Activated CD8-positive, alpha-beta memory T cell treated with anti-CD3 and anti-CD28 coated beads for 48 hours (primary cell): ENCODE results near the gene SERPINF2.
"Not testable (repeated sequence)": the region's sequence is repeated elsewhere in the genome, so short reads cannot be mapped to it uniquely, and the experiment has no call there.

Source experiments
- DNase-seq, 3 experiments: peaks; one replicate each; pipeline ENCODE4 v3.0.0-alpha.2; 2020; ENCODE audit warnings: low read depth in 2 of 3, low spot score in 2 of 3

The SERPINF2 gene

DNA sequence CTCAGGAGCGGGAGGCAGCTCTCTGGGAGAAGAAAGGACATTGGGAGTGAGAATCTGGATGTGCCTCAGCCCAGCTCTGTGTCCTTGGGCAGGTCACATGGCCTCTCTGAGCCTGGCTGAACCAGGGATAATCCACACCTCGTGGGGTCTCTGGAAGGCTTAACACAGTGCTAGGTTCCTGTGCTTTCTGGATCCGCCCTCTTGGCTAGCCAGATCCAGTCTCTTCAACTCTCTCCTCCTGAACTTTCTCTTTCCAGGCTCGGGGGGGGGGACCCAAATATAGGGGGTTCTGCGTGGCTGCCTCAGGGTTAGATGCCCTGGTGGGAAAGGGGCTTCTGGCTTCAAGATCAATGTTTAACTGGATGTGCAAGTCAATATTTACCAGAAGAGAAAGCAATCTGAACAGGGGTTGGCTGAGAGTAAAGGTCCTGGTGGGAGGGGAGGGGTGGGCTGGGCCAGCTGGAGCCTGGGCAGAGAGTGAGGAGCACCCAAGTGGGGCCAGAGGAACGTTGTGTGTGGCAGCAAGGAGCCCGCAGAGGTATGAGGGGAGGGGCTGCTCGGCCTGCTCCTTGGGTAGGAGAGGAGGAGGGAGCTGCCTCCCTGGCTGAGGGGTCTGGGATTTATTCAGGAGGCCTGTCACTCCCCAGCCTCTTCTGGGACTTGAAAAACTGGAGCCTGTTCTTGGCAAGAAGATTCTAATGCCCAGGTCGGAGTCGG lies at the start of gene SERPINF2:
Gene SERPINF2 (plus strand): TSS at position 501 of the 717 bp plus-strand sequence. CDS start 2,125 bp downstream, outside the sequence.
- no peak for DNase-seq

DNA sequence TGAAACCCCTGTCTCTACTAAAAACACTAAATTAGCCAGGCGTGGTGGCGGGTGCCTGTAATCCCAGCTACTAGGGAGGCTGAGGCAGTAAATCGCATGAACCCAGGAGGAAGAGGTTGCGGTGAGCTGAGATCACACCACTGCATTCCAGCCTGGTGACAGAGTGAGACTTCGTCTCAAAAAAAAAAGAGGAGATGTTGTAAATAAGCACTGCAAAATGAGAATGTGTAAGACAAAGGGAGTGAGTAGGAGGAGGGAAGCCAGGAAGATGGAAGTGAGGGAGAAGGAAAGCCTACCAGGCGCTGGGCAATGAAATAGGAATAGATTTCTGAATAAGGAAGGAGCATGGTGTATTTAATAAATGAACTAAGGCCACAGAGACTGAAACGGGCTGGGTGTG lies 49.3 kb upstream of the SERPINF2 start:
- DNase-seq = no peak

DNA sequence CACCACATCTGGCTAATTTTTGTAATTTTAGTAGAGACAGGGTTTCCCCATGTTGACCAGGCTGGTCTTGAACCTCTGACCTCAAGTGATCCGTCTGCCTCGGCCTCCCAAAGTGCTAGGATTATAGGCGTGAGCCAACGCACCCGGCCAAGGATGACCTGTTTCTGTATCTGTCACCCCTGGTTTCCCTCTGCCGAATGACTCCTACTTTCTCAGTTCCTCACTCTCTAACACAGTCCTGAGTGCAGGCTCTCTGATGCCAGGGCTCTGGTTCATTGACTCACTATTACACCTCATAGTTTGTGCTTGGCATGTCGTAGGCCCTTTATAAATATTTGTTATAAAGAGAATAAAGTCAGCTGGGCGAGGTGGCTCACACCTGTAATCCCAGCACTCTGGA lies 47.3 kb upstream of the SERPINF2 start:
- no peak for DNase-seq

DNA sequence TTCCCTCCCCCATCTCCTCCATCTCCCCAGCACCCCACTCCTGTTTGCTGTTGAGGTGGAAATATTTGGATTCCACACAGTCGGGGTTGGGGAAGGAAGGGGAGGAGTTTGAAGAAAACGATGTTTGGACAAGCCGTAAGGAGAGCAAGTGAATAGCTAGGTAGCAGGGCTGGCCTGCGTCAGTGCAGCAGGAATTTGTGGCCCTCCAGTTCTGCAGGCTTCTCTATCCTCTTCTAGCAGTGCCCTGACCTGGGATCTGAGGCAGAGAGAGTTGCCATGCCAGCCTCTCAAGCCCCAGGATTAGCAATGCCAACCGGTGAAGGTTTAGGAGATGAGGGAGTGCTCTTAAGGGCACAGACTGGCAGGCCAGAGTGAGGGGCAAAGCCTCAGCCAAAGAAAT lies 45.0 kb upstream of the SERPINF2 start:
- no peak for DNase-seq

DNA sequence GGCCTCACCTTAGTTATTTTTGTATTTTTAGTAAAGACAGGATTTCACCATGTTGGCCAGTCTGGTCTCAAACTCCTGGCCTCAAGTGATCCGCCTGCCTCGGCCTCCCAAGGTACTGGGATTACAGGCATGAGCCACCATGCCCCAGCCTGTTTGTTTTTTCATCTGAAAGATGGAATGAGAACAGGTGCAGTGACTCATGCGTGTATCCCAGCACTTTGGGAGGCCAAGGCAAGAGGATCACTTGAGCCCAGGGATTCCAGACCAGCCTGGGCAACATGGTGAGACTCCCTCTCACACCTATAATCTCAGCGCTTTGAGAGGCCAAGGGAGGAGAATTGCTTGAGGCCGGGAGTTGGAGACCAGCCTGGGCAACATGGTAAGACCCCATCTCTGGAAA lies 42.8 kb upstream of the SERPINF2 start:
- not testable (repeated sequence) for DNase-seq

DNA sequence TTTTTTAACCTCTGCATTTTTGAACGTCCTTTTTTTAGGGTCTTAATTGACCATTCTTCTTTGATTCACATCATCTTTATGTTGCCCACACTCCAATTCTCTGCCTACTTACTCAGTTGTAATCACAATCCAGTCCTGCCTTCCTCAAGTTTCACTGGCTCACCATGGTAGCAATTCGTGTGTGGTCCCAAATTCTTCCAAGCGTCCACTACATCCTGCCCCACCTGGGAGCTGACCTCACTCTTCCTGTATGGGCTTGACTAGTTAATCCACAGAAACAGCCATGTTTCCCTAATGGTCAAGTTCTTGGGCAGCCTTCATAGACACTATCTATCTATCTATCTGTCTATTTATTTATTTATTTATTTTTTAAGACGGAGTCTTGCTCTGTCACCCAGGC lies 39.6 kb upstream of the SERPINF2 start:
- DNase-seq = no peak

DNA sequence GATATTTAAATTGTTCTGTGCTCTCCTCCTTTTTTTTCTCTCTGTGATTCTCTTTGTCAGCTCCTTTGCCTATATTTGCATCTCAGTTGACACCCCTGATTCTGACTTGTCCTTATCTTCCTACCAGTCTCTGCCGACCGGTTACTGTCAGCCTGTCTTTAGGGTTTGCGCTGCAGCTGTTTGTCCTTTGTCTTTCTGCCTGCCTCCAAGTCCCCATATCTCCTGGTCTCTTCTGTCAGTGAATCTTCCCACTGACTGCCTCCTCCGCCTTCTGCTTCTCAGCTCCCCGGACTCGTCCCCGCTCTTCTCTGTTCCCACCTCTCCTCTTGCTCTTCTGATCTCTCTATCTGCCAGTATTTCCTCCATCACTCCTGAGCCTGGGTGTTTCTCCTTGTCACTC lies 37.7 kb upstream of the SERPINF2 start:
- DNase-seq = no peak

DNA sequence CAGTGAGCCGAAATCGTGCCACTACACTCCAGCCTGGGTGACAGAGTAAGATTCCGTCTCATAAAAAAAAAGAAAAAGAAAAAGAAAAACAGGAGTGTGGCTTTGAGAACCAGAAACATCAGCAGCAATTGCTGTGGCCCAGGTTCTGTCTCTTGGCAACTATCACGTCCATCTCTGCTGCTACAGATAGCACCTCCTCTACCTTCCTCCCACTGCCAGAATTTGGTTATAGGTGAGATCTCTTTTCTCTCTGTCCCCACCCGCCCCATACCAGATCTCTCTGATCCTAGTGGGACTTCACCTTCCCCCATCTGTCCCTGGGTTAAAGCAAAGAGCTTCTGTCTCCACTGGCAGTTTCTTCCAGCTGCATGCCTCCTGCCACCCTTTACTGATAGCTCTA lies 35.6 kb upstream of the SERPINF2 start:
- DNase-seq = no peak

DNA sequence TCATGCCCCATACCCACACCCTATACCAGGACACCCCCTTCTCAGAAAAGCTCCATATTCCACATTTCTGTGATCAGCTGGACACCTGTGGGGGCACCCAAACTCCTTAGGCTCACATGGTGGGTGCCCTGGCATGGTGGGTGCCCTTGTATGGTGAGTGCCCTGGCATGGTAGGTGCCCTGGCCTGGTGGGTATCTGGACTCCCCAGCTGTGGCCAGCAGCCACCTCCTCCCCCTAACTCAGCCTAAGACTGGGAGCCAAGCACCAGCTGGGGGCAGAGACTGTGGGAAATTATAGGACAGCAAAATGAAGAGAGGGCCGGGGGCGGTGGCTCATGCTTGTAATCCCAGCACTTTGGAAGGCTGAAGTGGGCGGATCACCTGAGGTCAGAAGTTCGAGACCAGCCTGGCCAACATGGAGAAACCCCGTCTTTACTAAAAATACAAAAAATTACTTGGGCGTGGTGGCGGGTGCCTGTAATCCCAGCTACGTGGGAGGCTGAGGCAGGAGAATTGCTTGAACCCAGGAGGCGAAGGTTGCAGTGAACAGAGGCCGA lies 33.8 kb upstream of the SERPINF2 start:
- DNase-seq = not testable (repeated sequence)

DNA sequence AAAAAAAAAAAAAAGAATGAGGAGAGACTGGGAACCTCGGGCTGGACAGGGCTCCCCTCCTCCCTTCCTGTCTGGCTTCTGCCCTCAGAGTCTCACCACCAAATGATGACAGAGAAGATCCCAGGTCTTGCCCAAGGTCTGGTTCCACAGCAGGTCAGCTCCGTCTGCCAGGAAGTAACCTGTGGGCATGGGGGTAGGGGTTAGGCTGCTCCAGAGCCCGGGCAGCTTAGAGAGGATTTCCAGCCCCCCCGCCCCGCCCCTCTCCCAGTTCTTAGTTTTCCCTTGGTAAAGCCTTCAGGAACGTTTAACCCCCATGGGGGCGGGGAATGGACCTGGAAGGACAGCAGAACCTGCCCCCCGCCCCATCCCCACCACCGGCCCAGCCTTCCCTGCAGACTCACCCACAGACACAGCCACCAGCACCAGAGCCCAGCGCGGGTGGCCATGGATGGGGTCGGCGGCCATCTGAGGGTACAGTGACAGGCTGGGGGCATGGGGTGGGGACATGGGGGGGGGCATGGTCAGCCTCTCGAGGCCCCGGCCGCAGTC lies 33.2 kb upstream of the SERPINF2 start:
- no peak for DNase-seq

DNA sequence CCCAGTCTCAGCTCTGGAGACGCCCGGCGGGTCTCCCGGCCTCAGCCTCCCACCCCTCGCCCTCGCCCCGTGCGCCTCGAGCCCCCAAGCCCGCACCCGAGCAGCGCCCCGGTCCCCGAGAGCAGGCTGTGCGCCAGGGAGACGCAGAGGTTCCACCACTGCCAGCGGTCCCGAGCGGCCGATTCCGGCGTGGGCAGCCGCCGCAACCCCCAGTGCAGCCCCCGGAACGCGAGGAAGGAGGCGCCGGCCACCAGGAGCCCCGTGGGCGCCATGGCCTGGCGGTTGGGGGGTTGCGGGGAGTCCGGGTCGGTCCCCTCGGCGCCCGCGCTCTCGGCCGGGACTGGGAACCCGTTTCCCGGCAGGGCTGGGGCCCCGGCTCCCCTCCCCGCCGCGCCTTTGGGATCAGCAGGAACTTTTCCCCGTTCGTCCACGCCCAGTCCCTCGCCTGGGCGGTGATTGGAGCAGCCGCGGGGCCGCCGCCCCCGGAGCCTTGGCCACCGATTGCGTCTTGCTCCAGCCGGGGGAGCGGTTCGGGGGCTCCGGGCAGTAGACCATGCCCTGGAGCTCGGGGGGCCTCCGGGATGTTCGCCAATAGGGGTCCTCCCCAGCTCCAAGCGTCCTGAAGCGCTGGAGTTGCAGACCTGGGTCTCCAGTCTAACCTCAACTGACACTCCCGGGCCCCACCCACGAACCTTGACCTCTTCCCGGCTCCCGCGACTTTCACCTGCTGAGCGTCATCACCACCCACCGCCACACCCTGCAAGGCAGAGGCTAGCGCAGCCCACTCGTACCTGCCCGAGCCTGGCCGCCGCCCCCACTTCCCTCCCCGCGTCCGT lies 32.5 kb upstream of the SERPINF2 start, which contains the start of gene TLCD2:
Gene TLCD2 (minus strand): TSS at position 407 of the 836 bp plus-strand sequence. CDS start 135 bp downstream, at position 272.
- no peak for DNase-seq

DNA sequence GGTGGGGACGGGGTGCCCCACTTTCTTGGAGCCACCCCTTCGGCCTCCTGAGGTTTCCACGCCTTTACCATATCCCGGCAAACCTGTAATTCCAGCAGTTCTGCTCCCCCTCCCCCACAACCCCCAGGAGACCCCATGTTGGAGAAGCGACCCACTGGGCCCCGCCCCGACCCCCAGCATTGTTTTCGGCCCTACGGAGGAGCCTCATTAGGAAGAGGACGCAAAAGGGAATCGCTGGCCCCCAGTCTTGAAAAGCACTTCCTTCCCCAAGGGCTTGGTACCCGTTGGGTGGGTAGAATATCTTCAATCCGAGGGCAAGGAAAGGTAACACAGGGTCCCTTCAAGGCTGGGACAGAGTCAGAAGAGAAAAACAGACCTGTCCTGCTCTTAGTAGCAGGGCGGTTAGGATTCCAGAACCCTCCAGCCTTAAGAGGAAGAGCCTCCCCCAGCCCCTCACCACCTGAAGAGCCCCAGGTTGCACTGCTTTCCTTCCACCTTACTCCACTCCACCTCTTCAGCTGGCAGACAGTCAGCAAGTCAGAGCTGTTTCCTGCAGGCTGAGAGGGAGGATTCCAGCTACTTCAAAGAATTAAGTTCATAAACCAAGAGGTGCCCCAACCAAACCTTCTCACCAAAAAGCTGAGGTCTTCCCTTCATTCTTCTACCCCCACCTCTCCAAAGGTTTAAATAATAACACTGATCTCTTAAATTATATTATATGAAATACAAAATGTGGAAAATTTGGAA lies 31.7 kb upstream of the SERPINF2 start:
- no peak for DNase-seq

DNA sequence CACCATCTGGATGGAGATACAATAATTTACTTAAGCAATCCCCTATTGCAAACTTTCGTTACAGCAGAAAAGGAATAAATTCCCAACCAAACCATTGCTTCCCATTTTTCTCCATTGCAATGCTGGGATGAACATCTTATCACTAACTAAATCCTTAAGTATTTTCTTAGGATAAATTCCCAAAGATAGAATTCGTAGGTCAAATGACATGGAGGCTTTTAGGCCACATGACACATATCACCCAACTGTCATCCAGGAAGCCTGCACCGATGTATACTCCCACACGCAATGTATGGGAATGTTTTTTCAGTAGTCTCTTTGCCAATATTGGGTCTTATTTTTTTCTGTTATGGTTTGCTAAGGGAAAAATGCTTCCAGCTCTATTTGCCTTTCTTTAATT lies 30.9 kb upstream of the SERPINF2 start:
- DNase-seq = no peak

DNA sequence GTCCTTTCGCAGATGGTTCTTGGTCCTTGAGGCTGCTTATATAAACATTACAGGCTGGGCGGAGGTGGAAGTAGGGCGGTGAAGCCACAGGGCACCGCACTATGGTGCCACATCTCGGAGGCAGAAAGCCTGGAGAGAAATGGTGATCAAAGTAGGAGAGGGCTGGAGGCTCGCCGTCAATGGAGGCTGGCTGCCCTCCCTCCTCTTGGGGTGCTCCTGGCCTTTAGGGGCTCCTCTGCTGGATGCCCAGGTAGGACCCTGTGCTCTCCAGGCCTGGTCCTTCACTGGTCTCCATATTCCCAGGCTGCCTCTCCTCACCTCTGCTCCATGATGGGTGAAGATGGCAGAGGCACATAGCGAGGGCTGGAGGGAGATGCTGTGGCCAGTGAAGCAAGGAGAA lies 30.4 kb upstream of the SERPINF2 start:
- no peak for DNase-seq

DNA sequence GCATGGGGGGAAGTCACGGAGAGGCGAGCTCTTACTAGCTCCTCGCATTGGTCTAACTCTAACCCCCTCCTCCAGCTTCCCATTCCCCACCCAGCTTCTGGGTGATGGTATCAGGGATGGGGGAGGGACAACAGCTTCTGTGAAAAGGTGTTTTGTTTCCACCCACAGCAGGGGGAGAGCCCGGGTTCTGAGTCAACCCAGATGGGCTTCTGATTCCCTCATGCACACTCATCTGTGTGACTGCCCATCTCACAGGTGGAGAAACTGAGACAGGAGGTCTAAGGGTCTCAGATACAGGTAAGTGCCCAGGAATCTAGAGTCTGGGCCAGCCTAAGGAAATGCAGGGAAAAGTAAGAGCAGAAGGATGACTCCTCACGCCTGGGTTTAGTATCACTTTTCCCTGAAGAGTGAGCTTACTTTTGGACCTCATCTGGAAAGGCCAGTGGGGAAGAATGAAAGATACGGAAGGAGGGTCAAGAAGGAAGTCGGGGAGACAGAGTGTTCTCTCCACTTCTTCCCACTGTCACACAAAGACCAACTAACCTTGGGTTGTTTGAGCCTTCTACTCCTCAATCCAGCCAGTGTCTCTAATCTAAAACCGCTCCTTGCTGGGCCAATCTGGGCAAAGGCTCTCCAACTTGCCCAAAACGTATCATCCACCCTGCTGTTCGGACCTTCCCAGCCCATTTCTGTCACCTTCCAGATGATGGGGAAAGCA lies 29.4 kb upstream of the SERPINF2 start:
- no peak for DNase-seq

DNA sequence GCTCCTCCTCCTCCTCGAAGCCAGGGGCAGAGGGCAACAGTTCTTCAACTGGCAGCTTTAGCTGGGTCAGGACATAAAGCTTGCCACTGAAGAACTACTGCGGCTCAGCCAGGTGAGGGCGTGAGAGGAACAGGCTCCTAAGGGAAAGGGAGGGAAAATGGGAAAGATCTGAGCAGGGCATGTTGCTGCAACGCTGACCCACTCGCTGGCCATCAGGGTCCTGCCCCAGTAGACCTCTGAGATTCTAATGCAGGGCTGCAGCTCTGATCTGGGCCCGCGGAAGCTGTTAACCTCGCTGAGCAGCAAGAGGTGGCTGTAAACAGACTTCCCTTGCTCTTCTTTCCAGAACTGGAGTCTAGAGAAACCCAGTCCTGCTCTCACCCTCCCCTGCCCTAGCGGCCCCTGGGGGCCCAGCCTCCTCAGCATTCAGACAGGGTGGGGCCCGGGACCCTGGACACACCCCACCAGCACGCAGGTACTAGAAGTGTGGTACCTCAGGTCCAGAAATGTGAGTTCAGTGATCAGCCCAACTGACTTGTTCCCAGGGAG lies 28.7 kb upstream of the SERPINF2 start:
- DNase-seq = no peak

DNA sequence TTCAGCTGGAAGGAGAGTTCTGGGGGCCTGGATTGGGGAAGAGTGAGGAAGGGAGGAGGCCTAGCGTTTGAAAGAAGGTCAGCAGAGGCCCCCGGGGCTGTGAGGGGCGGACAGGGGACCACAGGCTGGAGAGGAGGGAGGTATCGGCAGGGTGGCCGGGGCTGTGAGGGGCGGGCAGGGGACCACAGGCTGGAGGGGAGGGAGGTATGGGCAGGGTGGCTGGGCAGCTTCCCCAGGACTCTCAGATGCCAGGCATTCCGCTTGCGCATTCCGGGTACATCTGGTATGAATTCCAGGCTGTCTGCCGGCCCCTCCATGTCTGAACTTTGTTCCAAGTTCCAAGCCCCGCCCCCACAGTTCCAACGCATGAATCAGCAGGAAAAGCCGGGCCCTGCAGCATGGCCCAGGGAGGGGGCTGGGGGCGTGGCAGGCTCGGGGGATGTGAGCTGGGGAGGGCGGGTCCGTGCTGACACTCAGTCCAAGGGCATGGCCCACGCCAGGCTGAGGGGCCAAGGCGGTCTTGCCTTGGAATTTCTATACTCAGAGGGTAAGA lies 28.2 kb upstream of the SERPINF2 start:
- no peak for DNase-seq

DNA sequence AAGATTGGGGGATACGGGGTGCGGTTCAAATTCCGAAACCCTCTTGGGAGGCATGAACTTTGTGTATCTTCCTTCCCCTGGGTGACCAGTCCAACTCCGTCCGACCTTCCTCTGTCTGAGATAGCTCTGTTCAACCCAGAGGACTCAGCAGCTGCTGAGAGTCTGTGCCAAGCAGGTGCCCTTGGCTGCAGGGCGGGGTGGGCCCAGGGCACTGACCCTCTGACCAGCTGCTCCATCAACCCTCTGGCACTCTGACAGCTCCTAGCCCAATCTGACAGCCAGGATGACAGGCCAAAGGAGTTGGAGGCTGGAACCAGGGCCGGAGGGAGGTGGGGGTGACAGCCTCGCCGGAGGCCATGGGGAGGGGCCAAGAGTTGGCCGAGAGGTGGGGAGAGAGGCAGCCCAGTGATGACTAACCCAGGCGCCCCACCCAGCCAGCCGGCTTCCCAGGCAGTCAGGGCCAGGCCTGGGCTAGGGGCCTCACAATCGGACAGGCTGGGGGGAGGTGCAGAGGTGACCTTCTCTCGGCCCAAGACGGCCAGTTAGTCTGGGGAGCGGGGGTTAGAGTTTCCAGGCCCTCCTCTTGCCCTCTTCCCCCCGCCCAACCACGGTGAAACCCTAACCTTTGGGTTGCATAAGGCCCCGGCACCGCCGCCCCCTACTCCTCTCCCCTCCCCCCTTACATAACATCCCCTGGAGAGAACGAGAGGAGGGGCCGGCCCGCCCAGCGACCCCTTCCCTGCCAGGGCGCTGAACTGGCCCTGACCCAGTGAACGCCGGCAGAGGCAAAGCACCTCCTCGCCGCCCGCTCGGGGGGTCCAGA lies 27.5 kb upstream of the SERPINF2 start:
- DNase-seq = no peak

DNA sequence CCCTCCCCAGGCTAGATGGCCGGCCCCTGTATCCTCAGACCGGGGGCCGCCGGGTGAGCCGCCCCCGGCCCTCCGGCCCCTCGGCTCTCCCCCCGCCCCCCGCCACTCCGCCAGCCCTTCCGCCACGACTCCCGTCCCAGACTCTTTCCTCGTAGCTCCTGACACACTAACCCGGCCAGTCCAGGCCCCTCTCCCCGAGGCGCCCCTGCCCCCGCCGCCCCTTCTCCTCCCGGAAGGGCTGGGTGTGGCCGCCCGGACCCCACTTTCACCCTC lies 26.9 kb upstream of the SERPINF2 start:
- no peak for DNase-seq
